Keratinocyte (primary cell): ENCODE data around the gene GJC1.

Experiments used
- CTCF ChIP-seq, 3 experiments: IDR thresholded peaks in 1 of 3; conservative IDR thresholded peaks in 1 of 3; optimal IDR thresholded peaks in 1 of 3; 2 replicates in 2 of 3; 3 replicates in 1 of 3; pipeline versions ENCODE3 to v1.5.1; 2011; ENCODE audit warnings: low read length in 3 of 3, mild to moderate bottlenecking in 3 of 3, moderate library complexity in 2 of 3, control low read depth in 1 of 3, inconsistent platforms in 1 of 3; ENCODE audit not compliant: insufficient read depth in 2 of 3; ENCODE audit errors: extremely low read depth in 1 of 3
- EZH2 ChIP-seq: IDR thresholded peaks from one replicate; pipeline ENCODE4 v1.6.1; 2012; ENCODE audit warnings: inconsistent platforms, mild to moderate bottlenecking, low read length, moderate library complexity

- TF ChIP-seq EZH2 (no peak), CTCF (optimal IDR thresholded peaks at IDR 0.05 in 1 of 3, IDR thresholded peaks at IDR 0.05 in 1 of 3, conservative IDR thresholded peaks at IDR 0.05 in 1 of 3; ENCODE audit: extremely low read depth in 1 of 3, insufficient read depth in 2 of 3, low read length in 3 of 3) (no peak)
Measured at GRCh38 chr17:44785921-44786320, 44.2 kb downstream of the GJC1 start.
